Embryonic facial prominence (tissue), 1 donor: Measurements from ENCODE around the gene PPP2R2C.

Experiments
- DNase-seq: peaks from one replicate; pipeline ENCODE4 v3.0.0-alpha.2; 2016; ENCODE audit errors: extremely low spot score

PPP2R2C gene

DNA sequence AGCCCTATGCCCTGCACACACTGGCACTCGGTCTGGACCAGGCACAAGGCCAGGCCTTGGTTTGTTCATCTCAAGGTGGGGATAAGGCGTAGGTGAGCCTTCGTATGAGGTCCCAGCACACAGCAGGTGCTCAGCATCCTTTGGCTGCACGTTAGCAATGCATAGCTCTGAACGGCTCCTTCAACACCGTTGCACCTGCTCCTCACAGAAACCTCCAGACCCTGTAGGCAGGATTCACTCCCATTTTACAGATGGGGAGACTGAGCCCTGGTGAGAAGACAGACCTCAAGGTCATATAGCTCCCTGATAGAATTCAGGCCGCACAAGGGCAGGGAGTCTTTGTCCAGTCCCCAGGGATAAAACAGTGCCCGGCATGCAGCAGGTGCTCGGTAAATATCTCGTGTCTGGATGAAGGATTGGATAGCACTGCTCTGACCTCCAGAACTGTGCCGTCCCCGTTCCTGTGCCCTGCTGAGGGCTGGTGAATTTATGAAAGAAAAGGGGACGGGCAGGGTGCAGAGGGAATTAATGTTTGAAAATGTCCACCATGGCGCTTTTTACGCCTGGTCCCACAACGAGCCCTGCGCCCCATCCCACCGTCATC lies 2.4 kb downstream of the PPP2R2C start:
- no peak for DNase-seq

DNA sequence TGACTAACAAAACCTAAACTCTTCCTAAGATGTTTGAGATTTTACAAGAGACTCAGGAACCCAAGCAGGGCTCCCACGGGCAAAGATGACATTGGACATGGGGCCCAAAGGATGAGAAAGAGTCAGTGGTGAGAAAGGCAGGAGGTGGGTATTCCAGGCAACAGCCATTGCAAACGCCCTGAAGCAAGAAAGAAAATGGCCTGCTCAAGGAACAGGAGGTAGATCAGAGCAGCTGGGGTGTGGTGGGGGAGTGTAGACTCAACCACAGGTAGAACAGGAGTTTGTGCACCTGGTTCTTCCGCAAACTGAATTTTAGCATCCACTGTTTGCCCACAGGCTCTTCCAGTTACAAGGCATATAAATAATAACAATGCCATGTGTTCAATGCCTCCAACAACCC lies 3.3 kb downstream of the PPP2R2C start:
- no peak for DNase-seq

DNA sequence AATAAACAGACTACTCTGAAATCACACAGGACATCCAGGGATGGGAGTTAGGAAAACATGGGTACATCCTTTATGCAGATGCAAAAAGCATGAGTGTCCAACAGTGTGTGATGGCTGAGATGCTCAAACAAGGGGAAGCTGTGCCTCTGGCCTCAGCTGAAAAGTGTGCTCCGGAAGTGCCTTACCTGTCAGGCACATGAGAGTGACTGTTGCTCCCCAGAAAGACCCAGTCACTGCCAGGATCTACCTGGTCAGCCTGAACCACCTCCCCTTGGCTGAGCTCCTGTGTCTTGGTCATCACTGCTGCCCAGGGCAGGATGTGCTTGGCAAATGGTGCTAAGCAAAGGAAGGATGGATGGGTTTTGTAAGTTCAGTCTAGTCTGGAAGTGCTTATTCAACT lies 4.0 kb downstream of the PPP2R2C start:
- no peak for DNase-seq

DNA sequence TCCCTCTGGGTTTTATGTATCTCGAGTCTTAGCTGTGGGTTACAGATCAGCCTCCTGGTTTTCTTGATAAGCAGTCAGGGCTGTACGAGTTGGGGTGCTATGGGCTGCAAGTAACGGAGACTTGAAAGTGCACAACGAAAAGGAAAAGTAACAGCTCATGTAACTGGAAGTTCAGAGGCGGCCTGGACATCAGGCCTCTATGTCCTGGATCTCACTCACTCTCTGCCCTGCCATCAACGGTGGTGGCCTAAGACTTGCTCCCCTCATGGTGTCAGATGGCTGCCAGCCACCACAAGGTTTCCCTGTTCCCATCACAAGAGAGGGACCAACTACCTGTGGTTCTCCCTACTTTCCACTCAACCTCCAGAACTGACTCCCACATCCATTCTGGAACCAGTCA lies 4.8 kb downstream of the PPP2R2C start:
- DNase-seq = no peak

DNA sequence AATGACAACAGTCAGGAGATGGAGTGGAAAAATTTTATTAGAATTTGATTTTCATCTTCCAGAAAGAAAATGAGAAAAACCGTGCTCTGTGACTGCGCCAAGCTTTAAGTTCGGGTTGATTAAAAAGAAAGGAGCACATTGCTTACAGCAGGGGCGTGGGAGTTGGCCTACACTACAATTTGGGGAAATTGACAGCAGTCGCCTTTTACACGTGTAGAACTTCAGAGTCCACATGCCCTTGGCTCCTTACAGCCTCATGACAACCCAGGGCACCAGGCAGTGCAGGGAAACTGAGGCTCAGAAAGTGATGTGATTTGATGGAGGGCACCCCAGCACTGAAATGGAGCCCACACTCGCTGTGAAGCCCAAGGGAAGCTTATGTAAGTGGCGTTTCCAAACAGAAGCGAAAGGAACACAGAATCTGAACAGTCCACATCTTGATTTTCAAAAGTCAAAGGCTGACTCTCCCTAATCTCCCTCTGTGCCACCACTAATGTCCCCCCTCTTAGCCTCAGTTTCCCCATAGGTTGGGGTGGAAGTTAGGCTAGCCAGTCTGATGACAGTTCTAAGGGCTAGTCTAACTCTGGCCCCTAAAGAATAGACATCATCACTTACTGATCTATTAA lies 5.5 kb downstream of the PPP2R2C start:
- no peak for DNase-seq

DNA sequence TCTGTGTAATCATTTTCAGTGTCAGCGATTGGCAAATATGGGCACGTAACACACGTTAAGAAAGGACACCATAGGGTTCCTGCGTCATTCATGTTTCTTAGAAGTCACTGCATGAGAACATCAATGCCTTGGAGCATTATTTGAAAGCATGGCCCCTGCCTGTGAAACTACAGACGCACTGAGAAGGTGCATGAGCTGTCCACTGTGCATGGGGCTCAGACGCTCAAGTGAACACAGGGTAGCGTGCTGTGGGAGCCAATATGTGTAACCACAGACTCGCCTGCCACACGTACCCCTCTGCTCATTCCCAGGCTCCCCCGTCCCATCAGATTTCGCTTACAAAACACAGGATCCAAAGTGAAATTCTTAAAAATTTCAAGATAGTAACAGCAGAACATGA lies 6.5 kb downstream of the PPP2R2C start:
- no peak for DNase-seq

DNA sequence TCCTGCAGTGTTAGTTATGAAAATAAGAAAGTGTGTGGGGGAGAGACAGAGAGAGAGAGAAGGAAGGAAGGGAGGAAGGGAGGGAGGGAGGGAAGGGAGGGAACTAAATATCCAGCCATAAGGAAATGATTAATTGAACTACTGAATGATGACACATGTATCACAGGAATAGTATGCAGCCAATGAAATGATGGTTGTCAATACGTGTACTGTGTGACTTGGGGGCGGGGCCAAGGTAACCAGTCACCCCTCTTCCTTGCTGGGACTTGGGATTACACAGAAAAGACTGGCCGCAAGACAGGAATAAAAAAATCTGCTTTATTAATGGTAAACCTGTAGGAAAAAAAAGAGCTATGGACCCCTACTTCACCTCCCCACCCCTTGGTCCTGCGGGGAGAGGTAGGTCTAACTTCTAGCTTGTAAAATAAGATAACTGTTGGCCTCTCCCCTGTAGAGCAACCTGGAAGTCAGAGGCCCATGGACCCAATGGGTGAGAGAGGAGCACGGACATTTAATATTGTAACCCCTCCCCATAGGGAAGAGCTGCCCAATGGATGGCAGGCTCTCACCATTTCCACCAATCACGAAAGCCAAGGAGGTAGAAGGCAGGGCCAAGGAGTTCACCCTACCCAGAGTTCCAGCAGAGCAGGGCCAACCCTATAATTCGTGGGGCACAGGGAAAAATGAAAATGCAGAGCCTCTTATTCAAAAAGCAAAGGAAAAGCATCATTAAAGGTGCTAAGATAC lies 7.4 kb downstream of the PPP2R2C start:
- DNase-seq = no peak

DNA sequence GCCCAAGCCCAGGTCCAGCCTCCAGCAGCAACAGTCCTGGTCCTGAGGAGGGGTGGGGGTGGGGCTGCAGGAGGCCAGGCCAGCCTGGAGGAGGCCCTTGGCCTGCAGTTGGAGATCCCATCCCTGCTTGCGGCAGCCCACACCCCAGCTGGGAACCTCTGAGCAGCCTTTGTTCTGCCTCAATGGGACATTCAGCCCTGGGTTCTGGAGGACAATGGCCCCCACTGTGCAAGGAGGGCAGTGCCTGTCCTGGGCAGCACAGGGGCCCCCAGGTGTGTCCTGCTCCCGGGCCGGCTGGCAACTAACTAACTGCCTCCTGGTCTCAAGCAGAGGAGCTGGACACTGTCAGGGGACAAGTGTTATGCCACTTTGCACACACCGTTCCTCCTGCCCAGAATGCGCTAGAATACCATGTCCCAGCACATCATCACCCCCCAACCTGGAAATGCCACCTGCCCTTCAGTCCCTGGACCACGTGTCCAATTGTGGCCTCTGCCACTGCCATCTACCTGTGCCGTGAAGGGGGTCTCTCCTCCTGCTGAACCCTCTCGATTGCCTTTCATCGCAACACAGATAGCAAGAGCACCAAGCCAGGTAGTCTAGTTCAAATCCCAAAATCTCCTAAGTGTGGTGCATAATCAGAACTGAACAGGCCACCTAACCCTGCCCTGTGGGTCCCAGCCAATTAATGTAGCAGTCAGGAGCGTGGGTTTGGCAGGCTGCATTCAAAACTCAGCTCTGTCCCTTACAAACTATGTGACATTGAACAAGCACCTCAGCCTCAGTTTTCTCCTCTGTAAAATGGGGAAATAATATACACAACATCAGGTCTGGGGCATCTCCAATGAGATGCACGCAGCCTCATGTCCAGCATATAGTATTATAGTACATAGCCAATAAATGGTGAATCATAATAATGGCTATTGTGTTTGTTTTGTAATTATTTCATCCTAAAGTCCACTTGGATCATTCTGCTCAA lies 8.8 kb downstream of the PPP2R2C start:
- DNase-seq = no peak

DNA sequence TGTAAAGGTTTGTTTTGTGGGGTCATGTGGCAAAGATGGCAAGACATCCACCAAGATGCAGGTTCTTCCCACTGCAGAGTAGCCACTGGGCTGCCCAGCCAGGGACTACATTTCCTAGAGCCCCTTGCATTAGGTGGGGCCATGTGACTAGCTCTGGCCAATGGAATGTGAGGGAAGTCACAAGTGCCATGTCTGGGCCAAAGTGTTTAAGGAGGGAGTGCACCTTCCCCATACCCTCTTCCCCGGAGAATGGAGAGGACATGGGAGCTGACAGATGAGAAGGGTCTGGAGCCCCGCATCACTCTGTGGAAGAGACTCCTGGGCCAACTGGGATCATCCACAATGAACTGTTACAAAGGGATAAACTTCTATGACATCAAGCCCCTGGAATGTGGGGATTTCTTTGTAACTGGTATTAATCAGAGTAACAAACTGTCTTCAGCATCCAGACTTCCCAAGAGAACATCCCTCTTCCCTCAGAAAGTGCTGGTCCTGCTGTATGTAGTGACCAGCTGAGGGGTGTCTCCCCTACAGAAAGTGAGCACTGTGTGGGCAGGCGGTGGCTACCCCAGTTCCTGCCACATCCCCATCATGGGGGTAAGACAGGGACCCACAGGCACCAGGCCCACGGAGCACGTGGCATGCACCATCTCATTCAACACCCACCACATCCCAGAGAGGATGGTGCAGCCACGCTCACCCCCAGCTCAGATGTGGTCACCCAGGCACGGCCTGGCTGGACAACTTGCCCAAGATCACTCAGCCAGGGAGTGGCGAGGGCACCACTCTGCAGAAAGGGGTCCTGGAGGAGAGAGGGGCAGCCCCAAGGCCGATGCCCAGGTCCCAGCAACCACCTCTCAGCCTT lies 10.9 kb downstream of the PPP2R2C start:
- DNase-seq = no peak

DNA sequence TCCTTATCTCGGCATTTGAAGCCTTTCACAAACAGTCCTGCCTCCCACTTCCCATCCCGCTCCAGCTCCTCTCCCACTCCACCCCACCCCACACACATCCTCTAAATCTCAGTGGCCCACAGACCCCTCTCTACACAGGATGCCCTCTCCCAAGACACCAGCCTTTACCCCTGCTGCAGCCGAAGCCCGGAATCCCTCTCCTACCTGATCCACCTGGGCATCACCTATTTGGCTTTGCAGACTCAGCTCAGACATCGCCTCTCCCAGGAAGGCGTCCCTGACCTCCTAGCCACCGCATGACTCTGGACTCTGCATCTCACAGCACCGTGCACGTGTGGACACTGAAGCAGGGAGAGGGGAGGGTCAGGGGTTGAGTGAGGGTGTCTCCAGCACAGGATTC lies 11.5 kb downstream of the PPP2R2C start:
- no peak for DNase-seq

DNA sequence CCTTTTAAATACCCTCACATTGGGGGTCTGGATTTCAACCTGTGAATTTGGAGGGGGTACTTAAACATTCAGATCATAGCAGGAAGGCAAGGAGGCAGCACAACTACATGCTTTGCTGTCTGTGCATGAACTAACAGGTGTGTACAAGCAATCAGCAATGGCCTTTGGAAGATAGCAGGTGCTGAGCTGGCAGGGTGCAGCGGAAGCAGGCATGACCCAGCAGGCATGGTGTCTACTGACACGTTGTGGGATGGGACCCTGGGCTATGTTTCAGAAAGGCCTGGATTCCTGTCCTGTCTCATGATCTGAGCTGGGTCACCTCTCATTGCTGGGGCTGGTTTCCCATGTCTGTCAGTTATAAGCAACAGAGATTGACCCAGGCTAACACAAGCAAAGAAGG lies 13.9 kb downstream of the PPP2R2C start:
- no peak for DNase-seq

DNA sequence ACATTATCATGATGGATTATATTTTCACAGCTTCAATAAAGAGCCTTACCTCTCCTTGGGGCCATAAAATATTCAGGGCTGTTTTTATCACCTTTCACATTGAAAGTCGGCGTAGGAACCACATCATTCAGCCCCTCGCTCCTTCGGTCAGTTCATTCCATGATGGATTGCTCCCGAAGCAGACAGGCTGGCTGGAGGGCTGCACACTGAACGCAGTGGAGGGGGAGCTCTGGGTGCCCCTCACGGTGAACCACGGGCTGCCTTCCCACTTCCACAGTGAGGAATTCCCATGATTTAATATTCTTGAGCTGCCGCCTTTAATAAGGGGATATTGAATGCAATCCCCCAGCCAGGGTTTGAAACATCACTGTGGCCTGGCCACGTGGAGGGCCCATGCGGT lies 16.0 kb downstream of the PPP2R2C start:
- DNase-seq = no peak

DNA sequence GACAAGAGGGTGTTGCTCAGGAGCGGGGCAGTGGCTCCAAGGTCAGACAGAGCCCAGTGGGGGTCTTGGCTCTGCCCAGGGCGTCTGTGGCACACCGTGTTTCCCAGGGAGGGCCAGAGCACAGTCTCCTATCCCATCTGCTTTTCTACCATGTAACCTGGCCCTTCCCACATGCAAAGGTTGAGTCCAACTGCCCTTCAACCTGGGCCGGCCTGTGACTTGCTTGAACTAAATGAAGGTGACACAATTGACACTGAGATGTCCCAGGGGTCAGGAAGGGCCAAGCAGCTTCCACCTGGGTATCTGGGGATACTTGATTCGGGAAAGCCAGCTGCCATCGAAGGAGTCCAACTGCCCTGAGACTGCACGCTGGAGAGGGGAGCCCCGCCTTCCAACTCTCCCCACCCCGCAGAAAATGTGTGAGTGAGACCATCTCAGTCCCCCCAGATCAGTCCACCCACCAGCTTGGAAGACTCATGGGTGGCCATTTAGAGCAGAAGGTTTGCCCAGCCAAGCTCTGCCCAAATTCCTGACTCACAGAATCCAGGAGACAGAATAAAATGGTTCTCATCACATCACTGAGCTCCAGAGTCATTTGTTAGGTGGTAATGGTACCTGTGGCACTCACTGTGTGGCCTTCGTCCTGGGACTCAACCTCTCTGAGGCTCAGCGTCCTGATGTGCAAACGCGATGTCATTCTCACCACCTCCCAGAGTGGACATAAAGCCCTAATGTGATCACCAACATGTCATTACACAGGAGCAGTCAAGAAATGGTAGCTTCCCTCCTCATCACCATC lies 18.1 kb downstream of the PPP2R2C start:
- DNase-seq = no peak

DNA sequence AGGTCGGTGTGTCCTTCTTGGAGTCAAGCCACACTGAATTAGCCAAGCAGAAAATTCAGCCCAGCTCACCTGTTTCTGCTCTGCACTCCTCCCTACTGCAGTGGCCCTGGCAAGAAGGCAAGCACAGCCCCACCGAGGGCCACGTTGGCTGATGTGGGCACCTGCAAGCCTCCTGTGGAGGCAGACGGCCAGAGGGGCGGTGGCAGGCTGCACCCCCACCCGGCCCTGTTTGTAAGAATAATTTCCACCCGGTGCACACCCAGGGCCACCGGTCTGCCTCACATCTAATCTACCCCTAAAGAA lies 18.8 kb downstream of the PPP2R2C start:
- DNase-seq = no peak

DNA sequence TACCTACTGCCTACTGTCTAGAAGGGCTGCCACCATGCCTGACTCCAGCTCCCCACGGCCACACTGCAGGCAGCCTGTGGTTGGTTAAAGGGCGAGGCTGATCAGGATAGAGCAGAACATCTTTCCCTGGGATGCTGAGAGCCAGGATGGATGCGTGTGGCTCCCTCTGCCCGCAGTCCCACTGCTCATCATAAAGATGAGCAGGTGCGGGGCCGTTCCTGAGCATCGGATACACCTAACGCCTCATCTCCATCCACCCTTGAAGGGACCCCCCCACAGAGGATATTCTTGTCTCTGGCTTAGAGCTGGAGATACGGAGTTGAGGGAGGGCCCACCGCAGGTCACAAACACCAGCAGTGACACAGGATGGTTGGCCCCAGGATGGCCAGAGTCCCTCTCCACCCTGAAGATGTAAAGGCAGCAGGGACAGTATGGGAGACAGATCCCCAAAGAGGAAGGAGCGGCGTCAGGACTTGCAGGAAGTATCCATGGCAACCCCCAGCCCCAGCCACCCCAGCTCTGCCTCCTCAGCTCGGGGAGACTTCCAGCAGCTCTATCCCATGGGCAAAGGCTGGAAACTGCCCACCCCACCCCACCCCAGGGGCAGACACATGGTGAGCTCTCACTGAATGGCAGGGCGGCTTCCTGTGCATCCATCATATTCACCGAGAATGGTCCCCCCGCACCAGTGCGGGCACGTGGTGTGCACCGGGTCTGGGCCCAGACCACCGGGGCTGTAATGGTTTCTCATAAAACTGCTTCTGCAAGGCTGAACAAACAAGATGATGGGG lies 19.3 kb downstream of the PPP2R2C start:
- DNase-seq = no peak

DNA sequence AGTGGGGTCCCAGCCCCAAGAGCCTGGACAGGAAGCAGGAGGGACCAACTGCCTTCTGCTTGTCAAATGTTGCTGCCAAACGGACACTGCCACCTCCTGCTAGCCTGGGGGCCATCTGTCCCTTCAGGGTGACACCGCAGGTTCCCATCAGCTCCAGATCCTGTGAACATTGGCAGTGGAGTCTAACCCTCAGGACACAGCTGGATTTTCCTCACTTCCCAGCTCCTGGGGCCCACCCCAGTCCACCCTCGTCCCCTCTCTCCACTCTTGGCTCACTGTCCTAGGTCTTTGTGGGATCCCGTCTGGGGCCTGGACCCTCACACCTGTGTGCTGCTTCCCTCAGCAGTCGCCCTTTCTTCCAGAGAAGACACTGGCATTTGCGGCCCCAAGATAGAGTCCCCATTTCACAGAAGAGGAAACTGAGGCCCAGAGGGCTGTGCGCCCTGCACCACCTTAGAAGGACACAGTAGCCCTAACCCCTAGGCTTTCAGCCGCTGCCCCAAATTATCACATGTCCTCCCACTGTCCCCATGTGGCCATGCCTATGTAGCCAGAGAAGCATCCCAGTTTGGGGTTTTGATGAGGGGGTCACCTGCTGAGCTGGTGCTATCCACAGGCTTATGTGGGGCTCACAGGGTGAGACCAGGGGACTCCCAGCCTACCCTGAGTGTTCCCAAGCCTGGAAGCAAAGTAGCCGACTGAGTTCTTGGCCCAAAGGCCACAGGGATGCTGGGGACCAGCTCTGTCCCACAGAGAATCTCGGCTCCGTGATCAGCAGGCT lies 20.1 kb downstream of the PPP2R2C start:
- no peak for DNase-seq

DNA sequence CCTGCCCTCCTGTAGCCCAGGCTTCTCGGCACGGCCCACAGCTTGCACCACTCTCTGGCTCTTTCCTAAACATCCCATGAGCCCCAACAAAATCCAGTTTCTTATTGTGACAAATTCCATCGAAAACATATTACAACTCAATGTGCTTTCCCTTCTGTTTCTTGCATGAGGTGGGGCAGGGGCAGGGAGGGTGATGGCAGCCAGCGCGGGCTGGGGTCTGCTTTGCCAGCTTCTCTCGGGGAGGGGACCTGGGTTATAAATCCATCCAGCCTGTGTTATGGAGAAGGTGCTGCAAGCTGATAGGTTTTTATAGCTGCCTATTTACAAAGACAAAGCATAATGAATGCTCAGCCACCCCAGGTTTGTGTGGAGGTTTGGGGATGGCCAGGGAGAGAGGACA lies 21.1 kb downstream of the PPP2R2C start:
- no peak for DNase-seq

DNA sequence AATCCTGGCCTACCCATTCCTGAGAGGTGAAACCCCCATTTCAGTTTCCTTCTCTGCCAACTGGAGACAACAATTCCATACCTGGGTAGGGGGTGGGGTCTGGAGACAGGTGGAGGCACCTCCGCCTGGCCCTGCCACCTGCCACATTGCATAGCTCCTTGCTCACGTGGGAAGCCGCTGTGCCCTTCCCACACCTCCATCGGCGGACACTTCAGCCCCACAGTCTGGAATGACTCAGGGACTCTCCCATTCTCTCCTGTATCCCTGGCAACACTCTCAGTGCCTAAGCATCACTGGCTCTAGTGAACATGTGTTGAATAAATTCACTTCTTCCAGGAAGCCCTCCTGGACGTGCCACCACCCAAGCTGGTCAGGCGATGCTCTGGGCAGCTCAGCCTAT lies 21.7 kb downstream of the PPP2R2C start:
- no peak for DNase-seq
